ENCODE data around the gene AQP12B. TPM values are rescaled to one million over a fixed set of nuclear protein-coding genes. Genes with fewer than 3 reads are reported as not detected.

Gene AQP12B
- total RNA-seq, 1 donor from 2014 or later, result not detected

DNA sequence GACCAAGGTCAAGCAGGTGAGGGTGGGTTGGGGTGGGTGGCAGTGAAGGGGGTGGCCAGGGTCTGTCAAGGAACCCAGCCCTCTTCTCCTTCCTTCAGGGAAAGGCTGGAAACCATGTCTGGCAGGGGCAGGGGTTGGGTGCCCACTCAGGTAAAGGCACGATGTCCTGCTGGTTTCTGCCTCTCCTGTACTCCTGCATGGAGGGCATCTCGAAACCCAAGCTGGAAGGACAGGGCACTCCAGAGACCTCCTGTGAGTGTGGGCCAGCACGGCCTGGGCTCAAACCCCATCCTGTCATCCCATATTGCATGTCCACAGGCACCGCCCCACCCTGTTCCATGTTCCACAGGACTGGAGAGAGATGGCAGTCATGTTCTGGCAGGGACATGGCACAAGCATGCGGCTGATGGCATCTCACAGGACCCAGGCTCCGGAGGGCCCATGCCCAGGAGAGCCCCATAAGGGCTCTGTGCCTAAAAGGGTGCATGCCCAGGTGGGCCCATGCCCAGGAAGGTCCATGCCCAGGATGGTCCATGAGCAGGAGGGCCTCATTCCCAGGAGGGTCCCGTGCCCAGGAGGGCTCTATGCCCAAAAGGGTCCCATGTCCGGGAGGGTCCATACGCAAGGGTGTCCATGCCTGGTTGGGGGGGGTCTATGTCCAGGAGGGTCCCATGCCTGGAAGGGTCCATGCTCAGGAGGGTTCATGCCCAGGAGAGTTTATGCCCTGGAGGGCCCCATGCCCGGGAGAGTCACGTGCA, 51.0 kb downstream of the AQP12B start:
- H3K27ac Mint-ChIP-seq, result no peak overlapping the region
- H3K4me3 Mint-ChIP-seq, result no peak overlapping the region
- H3K27me3 Mint-ChIP-seq (ENCODE audit: low read depth), result no peaks in the 10 kb centered on the region
- TF ChIP-seq, protein P1, sequence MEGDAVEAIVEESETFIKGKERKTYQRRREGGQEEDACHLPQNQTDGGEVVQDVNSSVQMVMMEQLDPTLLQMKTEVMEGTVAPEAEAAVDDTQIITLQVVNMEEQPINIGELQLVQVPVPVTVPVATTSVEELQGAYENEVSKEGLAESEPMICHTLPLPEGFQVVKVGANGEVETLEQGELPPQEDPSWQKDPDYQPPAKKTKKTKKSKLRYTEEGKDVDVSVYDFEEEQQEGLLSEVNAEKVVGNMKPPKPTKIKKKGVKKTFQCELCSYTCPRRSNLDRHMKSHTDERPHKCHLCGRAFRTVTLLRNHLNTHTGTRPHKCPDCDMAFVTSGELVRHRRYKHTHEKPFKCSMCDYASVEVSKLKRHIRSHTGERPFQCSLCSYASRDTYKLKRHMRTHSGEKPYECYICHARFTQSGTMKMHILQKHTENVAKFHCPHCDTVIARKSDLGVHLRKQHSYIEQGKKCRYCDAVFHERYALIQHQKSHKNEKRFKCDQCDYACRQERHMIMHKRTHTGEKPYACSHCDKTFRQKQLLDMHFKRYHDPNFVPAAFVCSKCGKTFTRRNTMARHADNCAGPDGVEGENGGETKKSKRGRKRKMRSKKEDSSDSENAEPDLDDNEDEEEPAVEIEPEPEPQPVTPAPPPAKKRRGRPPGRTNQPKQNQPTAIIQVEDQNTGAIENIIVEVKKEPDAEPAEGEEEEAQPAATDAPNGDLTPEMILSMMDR (IDR thresholded peaks at IDR 0.05; ENCODE audit: unreplicated experiment), result no peak
- peaks cover 19% of the 10 kb centered on the region for H3K9me3 Mint-ChIP-seq
- peaks cover 1% of the 10 kb centered on the region for H3K4me1 Mint-ChIP-seq
- peaks cover 4% of the 10 kb centered on the region for H3K36me3 Mint-ChIP-seq
- no peak for DNase-seq (ENCODE audit: low spot score in 2 of 2, unreplicated experiment in 2 of 2)

DNA sequence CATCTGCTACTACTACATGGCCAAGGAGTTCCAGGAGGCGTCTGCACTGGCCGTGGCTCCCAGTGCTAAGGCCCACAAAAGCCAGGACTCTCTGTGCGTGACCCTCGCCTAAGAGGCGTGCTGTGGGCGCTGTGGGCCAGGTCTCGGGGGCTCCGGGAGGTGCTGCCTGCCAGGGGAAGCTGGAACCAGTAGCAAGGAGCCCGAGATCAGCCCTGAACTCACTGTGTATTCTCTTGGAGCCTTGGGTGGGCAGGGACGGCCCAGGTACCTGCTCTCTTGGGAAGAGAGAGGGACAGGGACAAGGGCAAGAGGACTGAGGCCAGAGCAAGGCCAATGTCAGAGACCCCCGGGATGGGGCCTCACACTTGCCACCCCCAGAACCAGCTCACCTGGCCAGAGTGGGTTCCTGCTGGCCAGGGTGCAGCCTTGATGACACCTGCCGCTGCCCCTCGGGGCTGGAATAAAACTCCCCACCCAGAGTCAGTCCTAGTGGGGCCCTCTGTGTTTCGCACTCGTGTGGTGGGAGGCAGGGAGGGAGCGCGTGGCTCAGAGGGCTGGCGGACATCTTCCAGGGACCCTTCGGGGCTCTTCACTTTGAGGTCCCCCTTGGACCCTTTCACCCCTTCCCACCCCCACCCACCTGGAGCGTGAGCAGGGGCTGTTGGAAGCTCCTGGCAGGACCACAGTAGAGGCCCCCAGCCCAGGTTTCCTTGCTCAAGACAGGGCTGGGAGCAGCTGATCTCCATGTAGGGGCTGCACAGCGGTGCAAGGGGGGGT, 51.7 kb downstream of the AQP12B start:
- Mint-ChIP-seq H3K9me3 (peaks cover 19% of the 10 kb centered on the region), H3K27me3 (ENCODE audit: low read depth) (no peaks in the 10 kb centered on the region), H3K36me3 (peaks cover 4% of the 10 kb centered on the region), H3K4me3 (no peak overlapping the region), H3K4me1 (peaks cover 2% of the 10 kb centered on the region), H3K27ac (no peak overlapping the region)
- TF ChIP-seq, protein P1 (IDR thresholded peaks at IDR 0.05; ENCODE audit: unreplicated experiment), result no peak
- DNase-seq (ENCODE audit: low spot score in 2 of 2, unreplicated experiment in 2 of 2), result no peak

DNA sequence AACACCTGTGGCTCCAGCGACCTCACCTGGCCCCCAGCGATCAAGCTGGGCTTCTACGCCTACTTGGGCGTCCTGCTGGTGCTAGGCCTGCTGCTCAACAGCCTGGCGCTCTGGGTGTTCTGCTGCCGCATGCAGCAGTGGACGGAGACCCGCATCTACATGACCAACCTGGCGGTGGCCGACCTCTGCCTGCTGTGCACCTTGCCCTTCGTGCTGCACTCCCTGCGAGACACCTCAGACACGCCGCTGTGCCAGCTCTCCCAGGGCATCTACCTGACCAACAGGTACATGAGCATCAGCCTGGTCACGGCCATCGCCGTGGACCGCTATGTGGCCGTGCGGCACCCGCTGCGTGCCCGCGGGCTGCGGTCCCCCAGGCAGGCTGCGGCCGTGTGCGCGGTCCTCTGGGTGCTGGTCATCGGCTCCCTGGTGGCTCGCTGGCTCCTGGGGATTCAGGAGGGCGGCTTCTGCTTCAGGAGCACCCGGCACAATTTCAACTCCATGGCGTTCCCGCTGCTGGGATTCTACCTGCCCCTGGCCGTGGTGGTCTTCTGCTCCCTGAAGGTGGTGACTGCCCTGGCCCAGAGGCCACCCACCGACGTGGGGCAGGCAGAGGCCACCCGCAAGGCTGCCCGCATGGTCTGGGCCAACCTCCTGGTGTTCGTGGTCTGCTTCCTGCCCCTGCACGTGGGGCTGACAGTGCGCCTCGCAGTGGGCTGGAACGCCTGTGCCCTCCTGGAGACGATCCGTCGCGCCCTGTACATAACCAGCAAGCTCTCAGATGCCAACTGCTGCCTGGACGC, 52.5 kb downstream of the AQP12B start:
- TF ChIP-seq, protein P1 (IDR thresholded peaks at IDR 0.05; ENCODE audit: unreplicated experiment), result no peak
- no peaks in the 10 kb centered on the region for H3K27me3 Mint-ChIP-seq (ENCODE audit: low read depth)
- H3K36me3 Mint-ChIP-seq, result peaks cover 4% of the 10 kb centered on the region
- H3K9me3 Mint-ChIP-seq, result peaks cover 19% of the 10 kb centered on the region
- no peak for DNase-seq (ENCODE audit: low spot score in 2 of 2, unreplicated experiment in 2 of 2)
- H3K4me3 Mint-ChIP-seq, result no peak overlapping the region
- H3K4me1 Mint-ChIP-seq, result peaks cover 2% of the 10 kb centered on the region
- no peak overlapping the region for H3K27ac Mint-ChIP-seq

DNA sequence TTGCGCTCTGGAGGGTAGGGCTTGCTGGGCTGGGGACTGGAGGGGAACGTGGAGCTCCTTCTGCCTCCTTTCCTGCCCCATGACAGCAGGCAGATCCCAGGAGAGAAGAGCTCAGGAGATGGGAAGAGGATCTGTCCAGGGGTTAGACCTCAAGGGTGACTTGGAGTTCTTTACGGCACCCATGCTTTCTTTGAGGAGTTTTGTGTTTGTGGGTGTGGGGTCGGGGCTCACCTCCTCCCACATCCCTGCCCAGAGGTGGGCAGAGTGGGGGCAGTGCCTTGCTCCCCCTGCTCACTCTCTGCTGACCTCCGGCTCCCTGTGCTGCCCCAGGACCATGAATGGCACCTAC, 53.1 kb downstream of the AQP12B start:
- peak in 1 of 2 experiments; percentile 27 for DNase-seq (ENCODE audit: low spot score in 2 of 2, unreplicated experiment in 2 of 2)
- H3K4me3 Mint-ChIP-seq, result no peak overlapping the region
- peaks cover 15% of the 10 kb centered on the region for H3K9me3 Mint-ChIP-seq
- no peaks in the 10 kb centered on the region for H3K27me3 Mint-ChIP-seq (ENCODE audit: low read depth)
- H3K4me1 Mint-ChIP-seq, result peaks cover 2% of the 10 kb centered on the region
- TF ChIP-seq, protein P1 (IDR thresholded peaks at IDR 0.05; ENCODE audit: unreplicated experiment), result no peak
- no peak overlapping the region for H3K27ac Mint-ChIP-seq
- peaks cover 4% of the 10 kb centered on the region for H3K36me3 Mint-ChIP-seq

DNA sequence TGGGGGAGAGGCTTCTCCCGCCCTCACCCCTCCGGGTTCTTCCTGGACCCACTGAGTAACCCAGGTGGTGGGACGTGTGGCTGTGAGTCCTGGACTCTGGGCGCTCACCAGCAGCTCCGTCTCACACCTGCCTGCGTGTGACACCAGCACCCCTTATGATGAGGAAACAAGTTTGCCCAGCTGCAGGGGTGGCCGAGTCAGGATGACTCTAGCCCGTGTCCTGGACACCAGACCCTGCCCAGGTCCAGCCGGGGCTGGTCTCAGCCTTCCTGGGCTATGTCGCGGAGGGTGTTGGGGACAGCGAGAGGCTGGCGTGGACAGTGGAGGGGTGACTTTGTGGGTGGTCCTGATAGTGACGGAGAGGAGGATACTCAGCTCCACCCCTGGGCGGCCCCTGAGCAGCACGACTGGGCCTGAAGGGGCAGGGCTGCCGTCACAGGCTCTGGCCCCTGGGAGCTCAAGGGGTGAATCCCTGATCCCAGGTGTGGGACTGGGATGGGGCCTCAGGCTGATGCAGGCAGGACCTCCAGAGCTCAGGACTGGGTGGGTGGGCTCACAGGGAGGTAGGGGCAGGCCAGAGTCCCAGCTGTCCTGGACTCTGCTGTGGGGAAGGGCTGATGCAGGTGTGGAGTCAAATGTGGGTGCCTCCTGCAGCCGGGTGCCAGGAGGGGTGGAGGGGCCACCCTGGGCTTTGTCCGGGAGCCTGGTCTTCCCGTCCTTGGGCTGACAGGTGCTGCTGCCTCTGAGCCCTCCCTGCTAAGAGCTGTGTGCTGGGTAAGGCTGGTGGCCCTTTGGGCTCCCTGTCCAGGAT, 53.7 kb downstream of the AQP12B start:
- Mint-ChIP-seq H3K27ac (no peak overlapping the region), H3K4me3 (no peak overlapping the region)
- no peak for DNase-seq (ENCODE audit: low spot score in 2 of 2, unreplicated experiment in 2 of 2)

More for the DNA sequence above, 53.7 kb downstream of the AQP12B start:
- peaks cover 4% of the 10 kb centered on the region for H3K36me3 Mint-ChIP-seq
- H3K27me3 Mint-ChIP-seq (ENCODE audit: low read depth), result no peaks in the 10 kb centered on the region
- H3K9me3 Mint-ChIP-seq, result peaks cover 9% of the 10 kb centered on the region
- TF ChIP-seq, protein P1 (IDR thresholded peaks at IDR 0.05; ENCODE audit: unreplicated experiment), result no peak
- H3K4me1 Mint-ChIP-seq, result peaks cover 2% of the 10 kb centered on the region

Measured in mesothelial cell of epicardium (in vitro differentiated cells).